Activated gamma-delta T cell (primary cell): ENCODE measurements around the gene GSAP.

ENCODE experiments used
- DNase-seq: peaks from one replicate; lab custom pipeline; 2025; lab: John Stamatoyannopoulos, UW

GSAP gene

GRCh38 chr7:77328669-77329068 lies 87.5 kb downstream of the GSAP start:
- no peak for DNase-seq

- DNase-seq = no peak
These were observed 88.1 kb downstream of the GSAP start for GRCh38 chr7:77327932-77328628.

- DNase-seq = no peak
These were observed 88.8 kb downstream of the GSAP start for GRCh38 chr7:77327067-77327931.

- no peak for DNase-seq
These were observed 90.0 kb downstream of the GSAP start for GRCh38 chr7:77326131-77326530.

GRCh38 chr7:77321300-77321699 lies 94.8 kb downstream of the GSAP start:
- no peak for DNase-seq

GRCh38 chr7:77320714-77321113 lies 95.4 kb downstream of the GSAP start:
- no peak for DNase-seq

GRCh38 chr7:77320137-77320536 lies 96.0 kb downstream of the GSAP start:
- DNase-seq = no peak

GRCh38 chr7:77318019-77318418 lies 98.1 kb downstream of the GSAP start:
- no peak for DNase-seq

- DNase-seq = no peak
These were observed 99.8 kb downstream of the GSAP start for GRCh38 chr7:77316219-77316978.

- no peak for DNase-seq
These were observed 101.0 kb downstream of the GSAP start for GRCh38 chr7:77315182-77315591.

- DNase-seq = no peak
These were observed 102.2 kb downstream of the GSAP start for GRCh38 chr7:77313876-77314480.

- DNase-seq = no peak
These were observed 103.1 kb downstream of the GSAP start for GRCh38 chr7:77313085-77313484.

GRCh38 chr7:77310982-77311381 lies 105.2 kb downstream of the GSAP start:
- DNase-seq = no peak

GRCh38 chr7:77309714-77310220 lies 106.4 kb downstream of the GSAP start:
- DNase-seq = no peak

- no peak for DNase-seq
These were observed 107.4 kb downstream of the GSAP start for GRCh38 chr7:77308792-77309191.

GRCh38 chr7:77306231-77307067 lies 109.7 kb downstream of the GSAP start:
- no peak for DNase-seq

GRCh38 chr7:77295549-77295948 lies 120.6 kb downstream of the GSAP start:
- DNase-seq = no peak

- DNase-seq = no peak
These were observed 123.1 kb downstream of the GSAP start for GRCh38 chr7:77293046-77293445.

- DNase-seq = no peak
These were observed 125.7 kb downstream of the GSAP start for GRCh38 chr7:77290425-77290824.

- no peak for DNase-seq
These were observed 126.8 kb downstream of the GSAP start for GRCh38 chr7:77289387-77289786.
